Measurements from ENCODE around the gene CD79B. TPM values are rescaled to one million over a fixed set of nuclear protein-coding genes. Genes with fewer than 3 reads are reported as not detected.

Gene CD79B
- total RNA-seq, 1 experiment from 2014 or later: 0.39 TPM

DNA sequence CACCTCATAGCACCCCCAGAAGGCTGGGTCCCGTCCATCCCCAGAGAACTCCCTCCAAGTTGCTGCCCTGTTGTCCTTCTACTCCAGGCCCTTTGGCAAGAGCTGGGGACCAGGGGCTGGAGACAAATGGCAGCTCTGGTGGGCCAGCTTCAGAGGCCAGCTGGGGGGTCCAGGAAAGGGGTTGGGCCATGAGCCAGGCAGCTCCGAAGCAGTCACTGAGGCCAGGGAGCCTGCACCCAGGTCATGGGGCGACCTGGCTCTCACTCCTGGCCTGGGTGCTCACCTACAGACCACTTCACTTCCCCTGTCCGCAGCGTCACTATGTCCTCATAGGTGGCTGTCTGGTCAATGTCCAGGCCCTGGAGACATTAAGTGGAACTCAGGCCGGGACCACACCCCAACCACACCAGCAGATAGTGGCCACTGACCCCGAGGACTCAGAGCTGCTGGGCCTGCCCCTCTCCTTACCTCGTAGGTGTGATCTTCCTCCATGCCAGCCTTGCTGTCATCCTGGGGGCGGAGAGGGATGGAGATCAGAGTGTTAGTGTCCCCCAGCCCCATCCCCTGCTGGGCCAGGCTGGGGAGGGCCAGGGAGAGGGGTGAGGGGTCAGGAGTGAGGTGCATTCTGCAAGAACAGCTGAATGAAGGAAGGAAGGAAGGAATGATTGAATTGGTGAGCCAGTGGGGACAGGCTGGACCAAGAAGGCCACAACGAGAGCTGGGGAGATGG, 3.0 kb downstream of the CD79B start:
- H3K27ac ChIP-seq (ENCODE audit: low read depth, low read length, poor library complexity, severe bottlenecking): no peak overlapping the region
- TF ChIP-seq, protein P1, sequence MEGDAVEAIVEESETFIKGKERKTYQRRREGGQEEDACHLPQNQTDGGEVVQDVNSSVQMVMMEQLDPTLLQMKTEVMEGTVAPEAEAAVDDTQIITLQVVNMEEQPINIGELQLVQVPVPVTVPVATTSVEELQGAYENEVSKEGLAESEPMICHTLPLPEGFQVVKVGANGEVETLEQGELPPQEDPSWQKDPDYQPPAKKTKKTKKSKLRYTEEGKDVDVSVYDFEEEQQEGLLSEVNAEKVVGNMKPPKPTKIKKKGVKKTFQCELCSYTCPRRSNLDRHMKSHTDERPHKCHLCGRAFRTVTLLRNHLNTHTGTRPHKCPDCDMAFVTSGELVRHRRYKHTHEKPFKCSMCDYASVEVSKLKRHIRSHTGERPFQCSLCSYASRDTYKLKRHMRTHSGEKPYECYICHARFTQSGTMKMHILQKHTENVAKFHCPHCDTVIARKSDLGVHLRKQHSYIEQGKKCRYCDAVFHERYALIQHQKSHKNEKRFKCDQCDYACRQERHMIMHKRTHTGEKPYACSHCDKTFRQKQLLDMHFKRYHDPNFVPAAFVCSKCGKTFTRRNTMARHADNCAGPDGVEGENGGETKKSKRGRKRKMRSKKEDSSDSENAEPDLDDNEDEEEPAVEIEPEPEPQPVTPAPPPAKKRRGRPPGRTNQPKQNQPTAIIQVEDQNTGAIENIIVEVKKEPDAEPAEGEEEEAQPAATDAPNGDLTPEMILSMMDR (conservative IDR thresholded peaks at IDR 0.05; ENCODE audit: low read depth, low read length): no peak
- no peak for TF ChIP-seq EZH2 (IDR thresholded peaks at IDR 0.05; ENCODE audit: borderline replicate concordance, low read depth, low read length, poor library complexity, severe bottlenecking)
- CTCF ChIA-PET: no interaction called here
- no peak overlapping the region for H3K4me3 ChIP-seq (ENCODE audit: low read depth, low read length, poor library complexity, severe bottlenecking)
- no peaks in the 10 kb centered on the region for H3K36me3 ChIP-seq (ENCODE audit: insufficient read depth, low read length, poor library complexity, severe bottlenecking)
- H3K9me3 ChIP-seq (ENCODE audit: low read depth, low read length, poor library complexity, severe bottlenecking): no peaks in the 10 kb centered on the region
- POLR2A ChIA-PET (ENCODE audit: low non-redundant PET): no interaction called here
- intact Hi-C loops (cut with micrococcal nuclease; ENCODE audit: unreplicated experiment): no loop called here
- BruUV-seq (replicated peaks): no TSS peak
- DNase-seq (ENCODE audit: low spot score): no peak
- peaks cover 15% of the 10 kb centered on the region for H3K4me1 ChIP-seq (ENCODE audit: insufficient read depth, low read length, poor library complexity, severe bottlenecking)
- H3K27me3 ChIP-seq (replicated peaks; ENCODE audit: insufficient read depth, low read depth, low read length, poor library complexity): no peaks in the 10 kb centered on the region

DNA sequence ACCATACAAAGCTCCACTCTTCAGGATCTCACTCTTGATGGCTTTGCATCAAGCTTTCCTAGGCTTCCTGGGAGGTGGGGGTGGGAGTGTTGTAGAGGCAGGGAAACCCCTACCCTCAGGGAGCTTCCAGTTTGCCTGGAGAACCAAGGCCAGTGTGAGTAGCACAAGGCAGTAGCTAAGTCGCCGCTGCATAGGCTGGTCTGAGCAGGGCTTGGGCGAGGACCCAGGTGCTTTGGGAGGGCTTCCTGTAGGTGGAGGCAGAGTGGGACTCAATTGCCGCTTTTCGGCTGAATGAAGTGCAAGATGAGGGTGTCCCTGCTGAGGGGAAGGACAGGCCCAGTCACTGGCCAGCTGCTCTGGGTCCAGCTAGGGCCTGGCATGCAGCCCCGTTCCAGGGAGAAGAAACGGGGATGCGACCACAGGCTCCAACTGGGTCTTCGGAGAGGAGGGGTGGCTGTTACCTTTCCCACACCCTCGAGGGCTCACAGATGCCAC, 3.9 kb downstream of the CD79B start:
- POLR2A ChIA-PET (ENCODE audit: low non-redundant PET): no interaction called here
- TF ChIP-seq EZH2 (IDR thresholded peaks at IDR 0.05; ENCODE audit: borderline replicate concordance, low read depth, low read length, poor library complexity, severe bottlenecking): no peak
- TF ChIP-seq, protein P1 (conservative IDR thresholded peaks at IDR 0.05; ENCODE audit: low read depth, low read length): no peak
- no peak overlapping the region for H3K4me3 ChIP-seq (ENCODE audit: low read depth, low read length, poor library complexity, severe bottlenecking)
- no peak overlapping the region for H3K27ac ChIP-seq (ENCODE audit: low read depth, low read length, poor library complexity, severe bottlenecking)
- peaks cover 15% of the 10 kb centered on the region for H3K4me1 ChIP-seq (ENCODE audit: insufficient read depth, low read length, poor library complexity, severe bottlenecking)
- no peaks in the 10 kb centered on the region for H3K27me3 ChIP-seq (replicated peaks; ENCODE audit: insufficient read depth, low read depth, low read length, poor library complexity)
- DNase-seq (ENCODE audit: low spot score): no peak
- CTCF ChIA-PET: interaction anchor here (0.8 kb wide), 1 partner anchor 9 kb away, joined by 4 read pairs; the partner anchor contains the start of gene GH1
- H3K9me3 ChIP-seq (ENCODE audit: low read depth, low read length, poor library complexity, severe bottlenecking): no peaks in the 10 kb centered on the region
- H3K36me3 ChIP-seq (ENCODE audit: insufficient read depth, low read length, poor library complexity, severe bottlenecking): no peaks in the 10 kb centered on the region
- no TSS peak for BruUV-seq (replicated peaks)
- intact Hi-C loops (cut with micrococcal nuclease; ENCODE audit: unreplicated experiment): no loop called here

- no peaks in the 10 kb centered on the region for H3K9me3 ChIP-seq (ENCODE audit: low read depth, low read length, poor library complexity, severe bottlenecking)
- ChIA-PET POLR2A (ENCODE audit: low non-redundant PET) (no interaction called here), CTCF (interaction anchor here (0.8 kb wide), 1 partner anchor 9 kb away, joined by 4 read pairs; the partner anchor contains the start of gene GH1)
- no peak for TF ChIP-seq EZH2 (IDR thresholded peaks at IDR 0.05; ENCODE audit: borderline replicate concordance, low read depth, low read length, poor library complexity, severe bottlenecking)
- TF ChIP-seq, protein P1 (conservative IDR thresholded peaks at IDR 0.05; ENCODE audit: low read depth, low read length): no peak
- no peaks in the 10 kb centered on the region for H3K27me3 ChIP-seq (replicated peaks; ENCODE audit: insufficient read depth, low read depth, low read length, poor library complexity)
- intact Hi-C loops (cut with micrococcal nuclease; ENCODE audit: unreplicated experiment): no loop called here
- H3K4me3 ChIP-seq (ENCODE audit: low read depth, low read length, poor library complexity, severe bottlenecking): no peak overlapping the region
- no peak overlapping the region for H3K27ac ChIP-seq (ENCODE audit: low read depth, low read length, poor library complexity, severe bottlenecking)
- no peaks in the 10 kb centered on the region for H3K36me3 ChIP-seq (ENCODE audit: insufficient read depth, low read length, poor library complexity, severe bottlenecking)
- no TSS peak for BruUV-seq (replicated peaks)
- peaks cover 13% of the 10 kb centered on the region for H3K4me1 ChIP-seq (ENCODE audit: insufficient read depth, low read length, poor library complexity, severe bottlenecking)
- no peak for DNase-seq (ENCODE audit: low spot score)
Measured at GRCh38 chr17:63927464-63928171, 4.5 kb downstream of the CD79B start.
